ENCODE measurements around the gene SNX24. TPM values are rescaled to one million over a fixed set of nuclear protein-coding genes. Genes with fewer than 3 reads are reported as not detected.

The SNX24 gene
- total and polyA plus RNA-seq, 9 of the 15 experiments (the other 6 are each of a cell fraction or from before 2014, with no cell fraction given) = 5.3 to 10.1 (median 7.9) TPM

DNA sequence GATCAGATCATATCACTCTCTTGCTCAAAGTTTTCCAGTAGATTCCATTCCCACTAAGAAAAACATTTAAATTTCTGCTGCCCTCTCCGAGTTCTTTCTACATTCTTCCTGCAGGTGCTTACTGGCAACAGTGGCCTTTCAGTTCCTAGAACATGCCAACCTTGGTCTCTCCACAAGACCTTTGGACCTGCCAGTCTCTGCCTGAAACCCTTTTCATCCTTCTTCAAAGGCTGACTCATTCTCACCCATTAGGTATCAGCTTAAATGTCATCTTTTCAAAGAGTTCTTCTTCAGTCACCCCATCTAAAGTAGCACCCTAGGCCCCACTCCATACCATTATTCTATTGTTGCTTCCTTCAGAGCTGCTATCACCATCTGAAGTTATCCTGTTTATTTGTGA lies 169.3 kb downstream of the SNX24 start (continued):
- TF ChIP-seq, protein P1, sequence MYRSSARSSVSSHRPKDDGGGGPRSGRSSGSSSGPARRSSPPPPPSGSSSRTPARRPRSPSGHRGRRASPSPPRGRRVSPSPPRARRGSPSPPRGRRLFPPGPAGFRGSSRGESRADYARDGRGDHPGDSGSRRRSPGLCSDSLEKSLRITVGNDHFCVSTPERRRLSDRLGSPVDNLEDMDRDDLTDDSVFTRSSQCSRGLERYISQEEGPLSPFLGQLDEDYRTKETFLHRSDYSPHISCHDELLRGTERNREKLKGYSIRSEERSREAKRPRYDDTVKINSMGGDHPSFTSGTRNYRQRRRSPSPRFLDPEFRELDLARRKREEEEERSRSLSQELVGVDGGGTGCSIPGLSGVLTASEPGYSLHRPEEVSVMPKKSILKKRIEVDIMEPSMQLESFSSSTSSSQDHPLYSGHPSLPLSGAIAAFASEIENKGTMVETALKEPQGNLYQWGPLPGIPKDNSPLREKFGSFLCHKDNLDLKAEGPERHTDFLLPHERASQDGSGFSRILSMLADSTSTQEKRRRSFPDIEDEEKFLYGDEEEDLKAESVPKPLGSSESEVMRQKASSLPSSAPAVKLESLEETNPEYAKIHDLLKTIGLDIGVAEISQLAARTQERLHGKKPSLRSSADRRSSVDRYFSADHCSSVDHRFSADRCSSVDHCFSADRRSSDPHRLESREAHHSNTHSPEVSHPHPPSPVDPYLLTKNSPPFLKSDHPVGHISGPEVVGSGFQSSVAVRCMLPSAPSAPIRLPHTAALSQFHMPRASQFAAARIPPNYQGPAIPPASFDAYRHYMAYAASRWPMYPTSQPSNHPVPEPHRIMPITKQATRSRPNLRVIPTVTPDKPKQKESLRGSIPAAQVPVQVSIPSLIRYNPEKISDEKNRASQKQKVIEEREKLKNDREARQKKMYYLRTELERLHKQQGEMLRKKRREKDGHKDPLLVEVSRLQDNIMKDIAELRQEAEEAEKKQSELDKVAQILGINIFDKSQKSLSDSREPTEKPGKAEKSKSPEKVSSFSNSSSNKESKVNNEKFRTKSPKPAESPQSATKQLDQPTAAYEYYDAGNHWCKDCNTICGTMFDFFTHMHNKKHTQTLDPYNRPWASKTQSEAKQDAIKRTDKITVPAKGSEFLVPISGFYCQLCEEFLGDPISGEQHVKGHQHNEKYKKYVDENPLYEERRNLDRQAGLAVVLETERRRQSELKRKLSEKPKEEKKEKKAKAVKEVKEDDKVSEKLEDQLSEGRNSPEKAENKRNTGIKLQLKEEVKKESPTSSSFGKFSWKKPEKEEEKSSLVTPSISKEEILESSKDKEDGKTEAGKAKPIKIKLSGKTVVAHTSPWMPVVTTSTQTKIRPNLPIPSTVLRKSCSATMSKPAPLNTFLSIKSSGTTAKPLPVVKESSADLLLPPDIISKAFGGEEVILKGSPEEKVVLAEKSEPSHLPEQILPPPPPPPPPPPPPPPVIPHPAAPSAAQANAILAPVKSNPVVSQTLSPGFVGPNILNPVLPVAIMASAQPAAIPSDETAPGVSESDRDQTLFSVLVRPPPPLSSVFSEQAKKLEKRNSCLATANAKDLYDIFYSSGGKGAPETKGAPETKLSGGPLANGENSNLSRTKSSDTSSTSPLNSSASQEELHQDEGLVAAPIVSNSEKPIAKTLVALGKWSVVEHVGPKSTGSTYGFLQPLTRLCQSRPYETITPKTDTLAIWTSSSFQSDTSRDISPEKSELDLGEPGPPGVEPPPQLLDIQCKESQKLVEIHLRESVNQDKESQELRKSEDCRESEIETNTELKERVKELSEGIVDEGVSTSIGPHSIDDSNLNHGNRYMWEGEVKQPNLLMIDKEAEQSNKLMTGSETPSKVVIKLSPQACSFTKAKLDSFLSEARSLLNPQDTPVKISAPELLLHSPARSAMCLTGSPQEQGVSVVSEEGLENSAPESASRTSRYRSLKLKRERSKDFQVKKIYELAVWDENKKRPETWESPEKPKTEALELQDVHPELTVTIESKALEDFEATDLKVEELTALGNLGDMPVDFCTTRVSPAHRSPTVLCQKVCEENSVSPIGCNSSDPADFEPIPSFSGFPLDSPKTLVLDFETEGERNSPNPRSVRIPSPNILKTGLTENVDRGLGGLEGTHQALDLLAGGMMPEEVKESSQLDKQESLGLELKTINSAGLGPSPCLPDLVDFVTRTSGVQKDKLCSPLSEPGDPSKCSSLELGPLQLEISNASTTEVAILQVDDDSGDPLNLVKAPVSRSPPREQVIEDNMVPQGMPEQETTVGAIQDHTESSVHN (IDR thresholded peaks at IDR 0.05; ENCODE audit: borderline replicate concordance in 1 of 2, low read depth in 1 of 2) = no peak
- TF ChIP-seq FOSL1 (tag; conservative IDR thresholded peaks at IDR 0.05) = no peak
- TF ChIP-seq ZNF121 (CRISPR knock-in tag; conservative IDR thresholded peaks at IDR 0.05) = no peak
- no peak for TF ChIP-seq CHCHD3 (CRISPR knock-in tag; IDR thresholded peaks at IDR 0.05)
- TF ChIP-seq, protein P2, sequence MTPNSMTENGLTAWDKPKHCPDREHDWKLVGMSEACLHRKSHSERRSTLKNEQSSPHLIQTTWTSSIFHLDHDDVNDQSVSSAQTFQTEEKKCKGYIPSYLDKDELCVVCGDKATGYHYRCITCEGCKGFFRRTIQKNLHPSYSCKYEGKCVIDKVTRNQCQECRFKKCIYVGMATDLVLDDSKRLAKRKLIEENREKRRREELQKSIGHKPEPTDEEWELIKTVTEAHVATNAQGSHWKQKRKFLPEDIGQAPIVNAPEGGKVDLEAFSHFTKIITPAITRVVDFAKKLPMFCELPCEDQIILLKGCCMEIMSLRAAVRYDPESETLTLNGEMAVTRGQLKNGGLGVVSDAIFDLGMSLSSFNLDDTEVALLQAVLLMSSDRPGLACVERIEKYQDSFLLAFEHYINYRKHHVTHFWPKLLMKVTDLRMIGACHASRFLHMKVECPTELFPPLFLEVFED (CRISPR knock-in tag; conservative IDR thresholded peaks at IDR 0.05) = no peak
- no peak for TF ChIP-seq ARID2 (IDR thresholded peaks at IDR 0.05)
- no peak for TF ChIP-seq ARID1B (IDR thresholded peaks at IDR 0.05)
- TF ChIP-seq, protein P3, sequence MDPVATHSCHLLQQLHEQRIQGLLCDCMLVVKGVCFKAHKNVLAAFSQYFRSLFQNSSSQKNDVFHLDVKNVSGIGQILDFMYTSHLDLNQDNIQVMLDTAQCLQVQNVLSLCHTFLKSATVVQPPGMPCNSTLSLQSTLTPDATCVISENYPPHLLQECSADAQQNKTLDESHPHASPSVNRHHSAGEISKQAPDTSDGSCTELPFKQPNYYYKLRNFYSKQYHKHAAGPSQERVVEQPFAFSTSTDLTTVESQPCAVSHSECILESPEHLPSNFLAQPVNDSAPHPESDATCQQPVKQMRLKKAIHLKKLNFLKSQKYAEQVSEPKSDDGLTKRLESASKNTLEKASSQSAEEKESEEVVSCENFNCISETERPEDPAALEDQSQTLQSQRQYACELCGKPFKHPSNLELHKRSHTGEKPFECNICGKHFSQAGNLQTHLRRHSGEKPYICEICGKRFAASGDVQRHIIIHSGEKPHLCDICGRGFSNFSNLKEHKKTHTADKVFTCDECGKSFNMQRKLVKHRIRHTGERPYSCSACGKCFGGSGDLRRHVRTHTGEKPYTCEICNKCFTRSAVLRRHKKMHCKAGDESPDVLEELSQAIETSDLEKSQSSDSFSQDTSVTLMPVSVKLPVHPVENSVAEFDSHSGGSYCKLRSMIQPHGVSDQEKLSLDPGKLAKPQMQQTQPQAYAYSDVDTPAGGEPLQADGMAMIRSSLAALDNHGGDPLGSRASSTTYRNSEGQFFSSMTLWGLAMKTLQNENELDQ (CRISPR knock-in tag; IDR thresholded peaks at IDR 0.05; ENCODE audit: borderline replicate concordance) = no peak
- no peak for TF ChIP-seq MECOM (CRISPR knock-in tag; IDR thresholded peaks at IDR 0.05)
- TF ChIP-seq, protein P4, sequence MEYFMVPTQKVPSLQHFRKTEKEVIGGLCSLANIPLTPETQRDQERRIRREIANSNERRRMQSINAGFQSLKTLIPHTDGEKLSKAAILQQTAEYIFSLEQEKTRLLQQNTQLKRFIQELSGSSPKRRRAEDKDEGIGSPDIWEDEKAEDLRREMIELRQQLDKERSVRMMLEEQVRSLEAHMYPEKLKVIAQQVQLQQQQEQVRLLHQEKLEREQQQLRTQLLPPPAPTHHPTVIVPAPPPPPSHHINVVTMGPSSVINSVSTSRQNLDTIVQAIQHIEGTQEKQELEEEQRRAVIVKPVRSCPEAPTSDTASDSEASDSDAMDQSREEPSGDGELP (CRISPR knock-in tag; IDR thresholded peaks at IDR 0.05; ENCODE audit: borderline replicate concordance) = no peak
